B cell (primary cell): ENCODE data around the gene SETBP1. TPM values are rescaled to one million over a fixed set of nuclear protein-coding genes. Genes with fewer than 3 reads are reported as not detected.

ENCODE experiments used
- ATAC-seq: fragments of 200-7000 bp; cut with Tn5 transposase; one replicate; pipeline ENCODE4 v1.10.0; 2021; ENCODE audit warnings: low read depth, mild to moderate bottlenecking, moderate number of reproducible peaks, moderate library complexity
- CTCF ChIA-PET: fragments of 350-600 bp; sonication (Branson Sonifier 250); formaldehyde crosslinking; loops from one replicate; lab custom pipeline; 2021; ENCODE audit warnings: antibody characterized with exemption, inconsistent platforms; lab: Charles Lee
- POLR2A ChIA-PET: fragments of 350-600 bp; sonication (Branson Sonifier 250); formaldehyde crosslinking; loops from one replicate; lab custom pipeline; 2021; ENCODE audit warnings: antibody characterized with exemption; lab: Charles Lee
- DNase-seq: peaks from one replicate; pipeline ENCODE4 v3.0.0; 2013
- H2AFZ ChIP-seq: 2 replicates; pipeline ENCODE4 v1.6.1; 2012; ENCODE audit warnings: mild to moderate bottlenecking, low read depth, low read length; ENCODE audit not compliant: insufficient read depth, poor library complexity, severe bottlenecking
- H3K27ac ChIP-seq, 2 donors: 1 replicate in 1 of 2; 2 replicates in 1 of 2; pipeline ENCODE4 v1.5.1; 2012 to 2013; ENCODE audit warnings: low read length in 2 of 2, mild to moderate bottlenecking in 2 of 2, moderate library complexity in 1 of 2
- H3K27me3 ChIP-seq, 4 experiments: fragments of 200-600 bp in 1 of 4; sonication (generic) in 1 of 4; replicated peaks in 1 of 4; 1 replicate in 2 of 4; 2 replicates in 2 of 4; pipeline versions ENCODE4 v1.6.1 to v1.7.0; 2013 to 2016; ENCODE audit warnings: low read length in 3 of 4, mild to moderate bottlenecking in 2 of 4, mixed read lengths in 1 of 4, moderate library complexity in 1 of 4; ENCODE audit not compliant: insufficient read depth in 4 of 4, control insufficient read depth in 3 of 4; ENCODE audit errors: control extremely low read depth in 1 of 4
- H3K36me3 ChIP-seq, 2 experiments: replicated peaks in 1 of 2; 1 replicate in 1 of 2; 2 replicates in 1 of 2; pipeline versions ENCODE4 v1.6.1 to v1.7.1; 2013; ENCODE audit warnings: low read length in 1 of 2; ENCODE audit not compliant: insufficient read depth in 2 of 2, control insufficient read depth in 1 of 2; ENCODE audit errors: control extremely low read depth in 1 of 2, extremely low read depth in 1 of 2
- H3K4me1 ChIP-seq, 2 donors: fragments of 200-600 bp in 1 of 2; sonication (generic) in 1 of 2; 1 replicate in 1 of 2; 2 replicates in 1 of 2; pipeline versions ENCODE4 v1.5.1 to v1.6.1; 2013 to 2017; ENCODE audit warnings: low read length in 2 of 2; ENCODE audit not compliant: control insufficient read depth in 2 of 2, insufficient read depth in 2 of 2
- H3K4me2 ChIP-seq: replicated peaks from 2 replicates; pipeline ENCODE3; 2012; ENCODE audit warnings: mild to moderate bottlenecking, low read depth, low read length; ENCODE audit not compliant: poor library complexity, severe bottlenecking
- H3K4me3 ChIP-seq, 5 experiments: fragments of 200-600 bp in 1 of 5; sonication (generic) in 1 of 5; 1 replicate in 3 of 5; 2 replicates in 2 of 5; pipeline versions ENCODE4 v1.5.1 to v1.7.0; 2011 to 2016; ENCODE audit warnings: low read length in 4 of 5, mild to moderate bottlenecking in 4 of 5, low read depth in 2 of 5, control low read depth in 1 of 5, moderate library complexity in 1 of 5; ENCODE audit not compliant: insufficient read depth in 1 of 5; ENCODE audit errors: control extremely low read depth in 1 of 5, extremely low read depth in 1 of 5
- H3K79me2 ChIP-seq: fragments of 200-600 bp; sonication (generic); one replicate; pipeline ENCODE4 v1.6.0; 2016; ENCODE audit warnings: low read length; ENCODE audit not compliant: control insufficient read depth, insufficient read depth
- H3K9ac ChIP-seq: fragments of 200-600 bp; sonication (generic); 2 replicates; pipeline ENCODE4 v1.6.1; 2017; ENCODE audit warnings: mild to moderate bottlenecking, low read length, moderate library complexity
- H3K9me3 ChIP-seq, 3 donors: one replicate each; pipeline versions ENCODE4 v1.6.1 to v1.7.1; 2013; ENCODE audit warnings: low read length in 2 of 3; ENCODE audit not compliant: control insufficient read depth in 2 of 3, insufficient read depth in 1 of 3; ENCODE audit errors: control extremely low read depth in 1 of 3
- H4K20me1 ChIP-seq: 2 replicates; pipeline ENCODE4 v1.6.0; 2012; ENCODE audit warnings: mild to moderate bottlenecking, low read length; ENCODE audit not compliant: insufficient read depth, control insufficient read depth, poor library complexity, severe bottlenecking
- H3K27ac Mint-ChIP-seq: one replicate; pipeline ENCODE4 v1.8.0; 2021; ENCODE audit warnings: mixed read lengths
- H3K27me3 Mint-ChIP-seq: one replicate; pipeline ENCODE4 v1.8.0; 2021; ENCODE audit warnings: mixed read lengths
- H3K4me1 Mint-ChIP-seq: one replicate; pipeline ENCODE4 v1.8.0; 2021; ENCODE audit warnings: mixed read lengths
- H3K4me3 Mint-ChIP-seq: one replicate; pipeline ENCODE4 v1.8.0; 2021; ENCODE audit warnings: mixed read lengths
- H3K9me3 Mint-ChIP-seq: one replicate; pipeline ENCODE4 v1.8.0; 2022; ENCODE audit warnings: mixed read lengths; ENCODE audit not compliant: insufficient read depth
- CTCF ChIP-seq: fragments of 200-600 bp; IDR thresholded peaks from one replicate; pipeline ENCODE4 v1.8.0; 2022; ENCODE audit warnings: antibody characterized with exemption, mild to moderate bottlenecking
- EZH2 ChIP-seq: IDR thresholded peaks from 2 replicates; pipeline ENCODE4 v1.6.1; 2012; ENCODE audit warnings: borderline replicate concordance, low read depth, mild to moderate bottlenecking, moderate library complexity, low read length; ENCODE audit not compliant: insufficient read depth, poor library complexity, severe bottlenecking
- WGBS: methylation state at CpG from one replicate; pipeline ENCODE4 v1.1.5; 2013; ENCODE audit warnings: missing lambda C conversion rate; ENCODE audit not compliant: insufficient coverage; 5-methylcytosine and 5-hydroxymethylcytosine counted together
- intact Hi-C: fragments of 100-400 bp; cut with micrococcal nuclease; formaldehyde crosslinking; loops from one replicate; pipeline ENCODE4 v1.10.0; 2022
- polyA plus RNA-seq: library from polyadenylated mRNA; depleted of rRNA; stranded (reverse); fragments of >200 nt; gene quantifications from 2 replicates; pipeline ENCODE4 v1.2.3, GENCODE V29; 2012
- total RNA-seq, 2 donors: library from RNA; stranded (reverse); fragments of 120-200 nt in 1 of 2; gene quantifications; 1 replicate in 1 of 2; 2 replicates in 1 of 2; pipeline versions ENCODE4 v1.2.3 to v1.2.4, GENCODE V29; 2013 to 2022

Gene SETBP1
- total and polyA plus RNA-seq, 2 donors (not counting 1 experiment from before 2014, with no cell fraction given): 15.1 to 129 TPM

- Histone ChIP-seq H3K27me3 (no peaks in the 10 kb centered on the region), H4K20me1 (no peaks in the 10 kb centered on the region), H3K79me2 (no peaks in the 10 kb centered on the region), H3K36me3 (no peaks in the 10 kb centered on the region), H3K4me3 (no peak overlapping the region), H3K4me1 (peaks cover 67 to 69% of the 10 kb centered on the region in 2 donors), H3K9me3 (no peaks in the 10 kb centered on the region), H3K4me2 (peak overlapping the region; percentile 70), H2AFZ (no peak overlapping the region), H3K9ac (no peak overlapping the region), H3K27ac (peak overlapping the region; percentile 89 to 93)
- no peak for ATAC-seq
- Mint-ChIP-seq H3K4me3 (peak overlapping the region; percentile 71), H3K27ac (peak overlapping the region; percentile 95), H3K27me3 (no peaks in the 10 kb centered on the region), H3K9me3 (no peaks in the 10 kb centered on the region), H3K4me1 (peaks cover 58% of the 10 kb centered on the region)
- POLR2A ChIA-PET: no interaction called here
- CTCF ChIA-PET: interaction anchor here (2.0 to 2.9 kb wide), 2 partner anchors 111 to 423 kb away, joined by 6 to 16 read pairs; no protein-coding TSS in a partner anchor
- DNase-seq: no peak
- no peak for TF ChIP-seq EZH2
- no peak for TF ChIP-seq CTCF
- intact Hi-C loops: loop anchor here (2.0 to 5.0 kb wide), 4 partner anchors 35 to 375 kb away; no protein-coding TSS in a partner anchor
- 100% methylated on average over 1 of the region's 3 CpGs for whole genome bisulfite sequencing
Measured at GRCh38 chr18:45102126-45102525, 421.4 kb downstream of the SETBP1 start.

DNA sequence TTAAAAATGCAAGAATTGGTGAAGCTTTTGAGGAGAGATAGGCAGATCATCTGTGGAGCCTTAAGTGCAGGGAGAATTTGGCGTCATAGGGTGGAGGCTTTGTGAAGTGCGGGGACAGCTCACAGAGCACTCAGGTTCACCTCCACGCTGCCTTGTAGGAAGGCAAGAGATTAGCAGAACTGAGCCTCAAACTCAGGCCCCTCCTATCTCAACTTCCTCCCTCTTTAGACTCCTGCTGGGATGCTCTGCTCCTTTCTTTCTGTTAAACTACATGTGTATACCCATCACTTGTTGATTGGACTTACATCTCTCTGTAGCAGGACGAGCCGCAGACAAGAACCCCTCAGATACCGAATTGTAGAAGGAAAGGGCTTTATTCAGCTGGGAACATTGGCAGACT lies 422.2 kb downstream of the SETBP1 start:
- peak overlapping the region; percentile 71 for H3K4me3 Mint-ChIP-seq
- H3K4me1 ChIP-seq: peaks cover 75 to 76% of the 10 kb centered on the region in 2 donors
- intact Hi-C loops: loop anchor here (1.0 to 5.0 kb wide), 5 partner anchors 34 to 376 kb away; no protein-coding TSS in a partner anchor

More for the DNA sequence above, 422.2 kb downstream of the SETBP1 start:
- Histone ChIP-seq H3K27me3 (no peaks in the 10 kb centered on the region), H3K9me3 (no peaks in the 10 kb centered on the region), H3K79me2 (no peaks in the 10 kb centered on the region), H3K27ac (peak overlapping the region; percentile 89 to 93), H3K36me3 (no peaks in the 10 kb centered on the region), H3K4me3 (peak overlapping the region in 1 of 5 experiments; percentile 33), H2AFZ (peak overlapping the region; percentile 34), H3K9ac (no peak overlapping the region), H4K20me1 (no peaks in the 10 kb centered on the region), H3K4me2 (peak overlapping the region; percentile 70)
- ATAC-seq (peak; percentile 21), DNase-seq (no peak)
- peaks cover 58% of the 10 kb centered on the region for H3K4me1 Mint-ChIP-seq
- no peaks in the 10 kb centered on the region for H3K27me3 Mint-ChIP-seq
- no peak for TF ChIP-seq EZH2
- no peak for TF ChIP-seq CTCF
- CTCF ChIA-PET: interaction anchor here (1.0 to 2.9 kb wide), 3 partner anchors 36 to 424 kb away, joined by 3 to 16 read pairs (median 6); no protein-coding TSS in a partner anchor
- no peaks in the 10 kb centered on the region for H3K9me3 Mint-ChIP-seq
- 50% methylated on average over 3 of the region's 6 CpGs for WGBS
- H3K27ac Mint-ChIP-seq: peak overlapping the region; percentile 95
- POLR2A ChIA-PET: interaction anchor here (1.6 kb wide), 1 partner anchor 422 kb away, joined by 4 read pairs; the partner anchor contains the start of gene SETBP1
